Endothelial cell of umbilical vein (primary cell): ENCODE measurements around the gene KIF25. TPM values are rescaled to one million over a fixed set of nuclear protein-coding genes. Genes with fewer than 3 reads are reported as not detected.

Experiments used
- BruUV-seq: library from RNA; stranded (reverse); fragments of 400-500 nt; replicated peaks from 2 replicates; lab custom pipeline; 2021; lab: Mats Ljungman, UMichigan
- CTCF ChIA-PET: fragments of 300-600, 350-600 bp; sonication (Branson Sonifier 250); formaldehyde crosslinking; loops from one replicate; lab custom pipeline; 2021; ENCODE audit warnings: antibody characterized with exemption, inconsistent platforms; lab: Charles Lee
- POLR2A ChIA-PET: fragments of 300-600, 350-600 bp; sonication (Branson Sonifier 250); formaldehyde crosslinking; loops from one replicate; lab custom pipeline; 2021; ENCODE audit warnings: antibody characterized with exemption, inconsistent platforms; lab: Charles Lee
- DNase-seq: peaks from one replicate; pipeline ENCODE4 v3.0.0-alpha.2; 2011; ENCODE audit warnings: low read depth, low spot score
- FAIRE-seq: peaks from 2 replicates; lab custom pipeline; 2011; peaks lifted over from hg19 to GRCh38; lab: Jason Lieb, UNC
- H2AFZ ChIP-seq: 2 replicates; pipeline ENCODE4 v1.6.0; 2012; ENCODE audit warnings: low read depth, low read length, control low read depth, inconsistent platforms
- H3K27ac ChIP-seq: 2 replicates; pipeline ENCODE4 v1.5.1; 2011; ENCODE audit warnings: low read depth, mild to moderate bottlenecking, control low read depth, low read length, moderate library complexity; ENCODE audit not compliant: insufficient read depth
- H3K27me3 ChIP-seq, 2 experiments: 2 replicates each; pipeline versions ENCODE4 v1.6.0 to v1.6.1; 2011; ENCODE audit warnings: low read length in 2 of 2, mixed read lengths in 1 of 2; ENCODE audit not compliant: control insufficient read depth in 2 of 2, insufficient read depth in 2 of 2
- H3K36me3 ChIP-seq, 2 experiments: 2 replicates in 1 of 2; 3 replicates in 1 of 2; pipeline ENCODE4 v1.5.1; 2011; ENCODE audit warnings: low read length in 2 of 2, mild to moderate bottlenecking in 1 of 2, moderate library complexity in 1 of 2; ENCODE audit not compliant: control insufficient read depth in 2 of 2, insufficient read depth in 2 of 2; ENCODE audit errors: extremely low read depth in 1 of 2
- H3K4me1 ChIP-seq: 3 replicates; pipeline ENCODE4 v1.5.1; 2011; ENCODE audit warnings: mild to moderate bottlenecking, low read length; ENCODE audit not compliant: control insufficient read depth, insufficient read depth; ENCODE audit errors: extremely low read depth
- H3K4me2 ChIP-seq: 2 replicates; pipeline ENCODE4 v1.6.1; 2011; ENCODE audit warnings: low read length, control low read depth, mixed read lengths; ENCODE audit not compliant: insufficient read depth
- H3K4me3 ChIP-seq, 3 experiments: fragments of 200-600 bp in 1 of 3; sonication (generic), shearing (Covaris generic) in 1 of 3; replicated peaks in 1 of 3; 2 replicates each; pipeline ENCODE4 v1.5.1; 2011 to 2016; ENCODE audit warnings: control low read depth in 3 of 3, low read length in 3 of 3, mild to moderate bottlenecking in 2 of 3, inconsistent platforms in 1 of 3, low read depth in 1 of 3, moderate library complexity in 1 of 3; ENCODE audit not compliant: insufficient read depth in 1 of 3
- H3K79me2 ChIP-seq: 2 replicates; pipeline ENCODE4 v1.6.0; 2012; ENCODE audit warnings: low read length, inconsistent platforms; ENCODE audit not compliant: control insufficient read depth, insufficient read depth
- H3K9ac ChIP-seq: replicated peaks from 2 replicates; pipeline ENCODE3; 2011; ENCODE audit warnings: low read length, control low read depth; ENCODE audit not compliant: insufficient read depth; ENCODE audit errors: extremely low read depth
- H3K9me1 ChIP-seq: replicated peaks from 3 replicates; pipeline ENCODE4 v1.6.0; 2011; ENCODE audit warnings: mild to moderate bottlenecking, low read length; ENCODE audit not compliant: control insufficient read depth, insufficient read depth; ENCODE audit errors: extremely low read depth
- H3K9me3 ChIP-seq: replicated peaks from 2 replicates; pipeline ENCODE4 v1.5.1; 2012; ENCODE audit warnings: low read length, inconsistent platforms; ENCODE audit not compliant: control insufficient read depth, insufficient read depth
- H4K20me1 ChIP-seq: replicated peaks from 2 replicates; pipeline ENCODE3; 2011; ENCODE audit warnings: mild to moderate bottlenecking, low read length; ENCODE audit not compliant: control insufficient read depth, insufficient read depth; ENCODE audit errors: extremely low read depth
- CTCF ChIP-seq, 2 donors: IDR thresholded peaks; 1 replicate in 1 of 2; 2 replicates in 1 of 2; pipeline ENCODE4 v1.5.1; 2011; ENCODE audit warnings: low read length in 2 of 2, mild to moderate bottlenecking in 2 of 2, moderate library complexity in 2 of 2, control low read depth in 1 of 2, inconsistent platforms in 1 of 2, low read depth in 1 of 2; ENCODE audit not compliant: insufficient read depth in 1 of 2; ENCODE audit errors: extremely low read depth in 1 of 2
- EZH2 ChIP-seq: IDR thresholded peaks from 2 replicates; pipeline ENCODE4 v1.6.1; 2012; ENCODE audit warnings: borderline replicate concordance, low read depth, mild to moderate bottlenecking, moderate library complexity, low read length, inconsistent platforms; ENCODE audit not compliant: severe bottlenecking
- FOS ChIP-seq: IDR thresholded peaks from 2 replicates; pipeline ENCODE4 v1.6.1; 2011; ENCODE audit warnings: mild to moderate bottlenecking, low read length, moderate library complexity, borderline replicate concordance; ENCODE audit not compliant: insufficient read depth
- GATA2 ChIP-seq: IDR thresholded peaks from 2 replicates; pipeline ENCODE4 v1.7.0; 2011; ENCODE audit warnings: low read depth, mild to moderate bottlenecking, moderate library complexity, mixed read lengths, low read length; ENCODE audit not compliant: insufficient read length, insufficient read depth
- JUN ChIP-seq: IDR thresholded peaks from 2 replicates; pipeline ENCODE4 v1.6.1; 2011; ENCODE audit warnings: borderline replicate concordance, low read depth; ENCODE audit not compliant: insufficient read length, insufficient read depth
- MAX ChIP-seq: IDR thresholded peaks from 2 replicates; pipeline ENCODE4 v1.6.1; 2011; ENCODE audit not compliant: insufficient read depth, insufficient read length
- MYC ChIP-seq: IDR thresholded peaks from one replicate; pipeline ENCODE4 v1.6.1; 2011; ENCODE audit warnings: mild to moderate bottlenecking, low read depth, low read length
- POLR2A ChIP-seq: IDR thresholded peaks from 2 replicates; pipeline ENCODE4 v1.6.1; 2012; ENCODE audit warnings: low read depth, mild to moderate bottlenecking, control low read depth, low read length
- POLR2AphosphoS5 ChIP-seq: IDR thresholded peaks from 2 replicates; pipeline ENCODE4 v1.6.1; 2012; ENCODE audit warnings: low read depth, mild to moderate bottlenecking, control low read depth, low read length, moderate library complexity; ENCODE audit not compliant: insufficient read depth
- dilution Hi-C: fragments of 300-500 bp; cut with MboI; formaldehyde crosslinking; loops from one replicate; pipeline ENCODE4 v1.15.0; 2019; ENCODE audit warnings: low sequenced_read_pairs; ENCODE audit not compliant: extremely low pct_ligation_motif_present
- intact Hi-C: fragments of 100-400 bp; cut with micrococcal nuclease; formaldehyde crosslinking; loops from one replicate; pipeline ENCODE4 v1.10.0; 2022
- polyA plus RNA-seq, 4 experiments: library from polyadenylated mRNA; depleted of rRNA in 3 of 4; stranded (reverse) in 3 of 4; unstranded in 1 of 4; fragments of >200 nt; gene quantifications; 2 replicates each; pipeline versions ENCODE4 v1.2.1 to v1.2.3, GENCODE V29; 2011 to 2012; ENCODE audit warnings: missing spikeins in 1 of 4
- total RNA-seq: library from RNA; stranded (reverse); gene quantifications from 2 replicates; pipeline ENCODE4 v1.2.3, GENCODE V29; 2021

The KIF25 gene
- total and polyA plus RNA-seq, 2 donors (not counting 3 experiments of a cell fraction or from before 2014, with no cell fraction given), result not detected

GRCh38 chr6:167985911-167986595, 11.4 kb upstream of the KIF25 start:
- POLR2A ChIA-PET, result no interaction called here
- Histone ChIP-seq H3K4me1 (no peaks in the 10 kb centered on the region), H3K36me3 (no peaks in the 10 kb centered on the region), H3K4me3 (no peak overlapping the region), H3K9me3 (no peaks in the 10 kb centered on the region), H3K4me2 (no peak overlapping the region), H3K27ac (no peak overlapping the region), H2AFZ (no peak overlapping the region), H3K9ac (no peak overlapping the region), H4K20me1 (no peaks in the 10 kb centered on the region), H3K27me3 (no peaks in the 10 kb centered on the region), H3K79me2 (no peaks in the 10 kb centered on the region), H3K9me1 (no peaks in the 10 kb centered on the region)
- dilution Hi-C loops (no loop called here), intact Hi-C loops (no loop called here)
- TF ChIP-seq EZH2, result no peak
- TF ChIP-seq CTCF (IDR thresholded peaks at IDR 0.05; ENCODE audit: extremely low read depth in 1 of 2, insufficient read depth in 1 of 2, low read depth in 1 of 2, low read length in 2 of 2), result no peak
- TF ChIP-seq GATA2, result no peak
- no peak for TF ChIP-seq POLR2A
- no peak for TF ChIP-seq MYC
- no peak for TF ChIP-seq MAX
- no peak for TF ChIP-seq FOS
- no peak for TF ChIP-seq JUN
- TF ChIP-seq POLR2AphosphoS5, result no peak
- DNase-seq, result no peak
- no peak for FAIRE-seq
- no TSS peak for BruUV-seq
- CTCF ChIA-PET, result no interaction called here
